HG03354 (cell line): ENCODE data around the gene UBQLN4.

Experiments
- ATAC-seq: cut with Tn5 transposase; IDR thresholded peaks from one replicate; pipeline ENCODE4 v1.9.1; 2021; ENCODE audit warnings: mild to moderate bottlenecking; ENCODE audit not compliant: unreplicated experiment, poor library complexity, severe bottlenecking

UBQLN4 gene

DNA sequence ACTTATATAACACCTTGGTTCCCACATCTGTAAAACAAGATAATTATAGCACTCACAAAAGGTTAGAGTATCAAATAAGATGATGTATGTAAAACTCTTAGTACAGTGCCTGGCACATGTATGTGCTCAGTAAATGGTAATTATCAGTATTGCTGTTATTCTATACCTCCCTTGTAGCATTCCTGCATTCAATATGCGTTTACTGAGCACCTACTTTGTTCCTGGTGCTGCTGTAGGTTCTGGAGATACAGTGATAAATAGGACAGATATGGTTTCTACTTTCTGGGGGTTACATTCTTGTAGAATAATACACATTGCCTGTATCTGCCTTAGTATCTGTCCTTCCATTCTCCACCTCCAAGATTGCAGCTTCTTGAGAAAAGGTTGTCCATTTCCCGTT is 31.6 kb downstream of the UBQLN4 start:
- ATAC-seq: no peak

- no peak for ATAC-seq
These were observed 32.5 kb downstream of the UBQLN4 start for GRCh38 chr1:156021093-156021428.

DNA sequence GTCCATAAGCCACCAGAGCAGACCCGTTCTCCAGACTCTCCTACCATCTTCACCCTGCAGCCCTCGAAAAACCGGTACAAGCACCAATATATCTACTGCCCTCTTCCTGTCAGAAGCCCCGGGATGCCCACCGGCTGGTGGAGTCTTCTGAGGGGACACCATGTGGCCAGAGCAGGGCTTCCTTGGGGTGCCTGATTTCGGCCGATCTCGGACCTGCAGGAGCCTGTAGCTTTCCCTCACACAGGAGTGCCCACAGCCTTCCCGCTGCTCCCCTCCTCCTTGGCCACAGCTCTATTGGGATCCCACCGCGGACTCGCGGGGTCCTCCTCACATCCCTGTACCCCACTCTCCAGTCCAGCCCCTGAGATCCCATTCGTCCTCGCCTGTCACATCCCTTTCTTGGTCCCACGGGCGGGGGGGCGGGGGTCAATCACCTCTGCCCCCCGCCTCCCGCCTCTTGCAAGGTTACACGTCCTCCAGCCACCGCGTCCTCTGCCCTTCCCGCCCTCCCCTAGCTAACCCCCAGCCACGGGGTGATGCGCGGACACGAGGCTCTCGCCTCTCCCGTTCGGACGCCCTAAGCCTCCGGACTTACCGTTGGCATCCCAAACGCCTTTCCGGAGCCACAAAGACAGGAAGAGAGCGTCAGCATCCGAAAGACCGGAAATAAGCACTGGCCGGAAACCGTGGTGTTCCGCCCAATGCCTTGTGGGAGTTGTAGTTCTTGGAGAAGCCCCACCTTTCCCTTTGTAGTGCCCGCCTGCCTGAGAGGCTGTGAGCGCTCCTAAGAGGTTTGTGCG is 33.1 kb downstream of the UBQLN4 start, which contains the start of gene SSR2:
Gene SSR2, minus strand, starts transcription at position 659 of the 800 bp plus-strand sequence. CDS start 784 bp downstream, outside the sequence.
- ATAC-seq: peak; percentile 97

- no peak for ATAC-seq
These were observed 33.7 kb downstream of the UBQLN4 start for GRCh38 chr1:156019946-156020292.

DNA sequence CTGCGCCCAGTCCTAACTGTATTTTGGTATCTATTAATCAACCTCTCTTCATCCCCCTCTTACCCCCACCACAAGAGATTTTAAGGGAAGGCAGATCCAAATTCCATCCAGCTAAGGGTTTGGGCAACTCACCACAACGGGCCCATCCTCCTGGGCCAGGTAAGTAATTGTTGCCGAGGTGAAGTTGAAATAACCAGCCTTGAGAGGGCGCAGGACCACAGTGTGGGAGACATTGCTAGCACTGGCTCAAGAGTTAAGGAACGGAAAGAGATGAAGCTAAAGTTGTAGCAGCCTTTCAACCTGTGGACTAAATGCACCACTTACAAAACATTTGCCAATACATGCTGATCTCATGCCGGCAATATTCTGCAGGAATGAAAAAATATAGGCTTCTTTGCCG is 38.8 kb downstream of the UBQLN4 start:
- no peak for ATAC-seq

DNA sequence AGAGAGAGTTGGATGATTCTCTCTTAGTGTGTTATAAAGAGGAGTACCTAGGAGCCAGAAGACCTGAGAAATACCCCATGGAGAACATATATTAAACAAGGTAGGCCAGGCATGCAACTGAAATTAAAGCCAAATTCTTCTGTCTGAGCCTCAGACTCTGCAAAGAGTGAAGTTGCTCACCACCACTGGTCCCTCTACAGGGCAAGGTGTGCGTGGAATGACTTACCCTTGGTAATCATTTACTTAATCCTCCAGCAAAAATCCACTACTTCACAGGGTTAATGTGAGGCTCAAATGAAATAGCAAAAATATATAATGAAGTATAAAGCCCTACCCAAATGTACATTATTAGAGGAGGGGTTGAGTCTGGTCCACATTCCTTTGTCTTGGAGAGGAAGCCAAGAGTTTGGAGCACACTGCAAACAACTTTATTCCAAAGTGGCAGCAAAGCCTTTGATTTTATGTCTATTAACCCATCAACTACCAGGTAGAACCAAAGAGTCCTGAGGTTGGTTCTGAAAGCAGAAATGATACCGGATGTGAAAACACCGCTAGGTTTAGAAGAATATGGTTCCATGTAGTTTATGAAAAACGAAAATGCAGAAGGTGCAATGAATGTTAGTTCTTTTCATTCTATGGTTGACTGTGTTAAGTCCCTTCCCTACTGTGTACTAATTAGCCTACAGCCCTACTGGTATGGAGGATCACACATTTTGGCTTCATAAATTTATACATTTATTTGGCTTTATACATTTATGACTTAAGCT is 41.4 kb downstream of the UBQLN4 start:
- peak; percentile 81 for ATAC-seq

DNA sequence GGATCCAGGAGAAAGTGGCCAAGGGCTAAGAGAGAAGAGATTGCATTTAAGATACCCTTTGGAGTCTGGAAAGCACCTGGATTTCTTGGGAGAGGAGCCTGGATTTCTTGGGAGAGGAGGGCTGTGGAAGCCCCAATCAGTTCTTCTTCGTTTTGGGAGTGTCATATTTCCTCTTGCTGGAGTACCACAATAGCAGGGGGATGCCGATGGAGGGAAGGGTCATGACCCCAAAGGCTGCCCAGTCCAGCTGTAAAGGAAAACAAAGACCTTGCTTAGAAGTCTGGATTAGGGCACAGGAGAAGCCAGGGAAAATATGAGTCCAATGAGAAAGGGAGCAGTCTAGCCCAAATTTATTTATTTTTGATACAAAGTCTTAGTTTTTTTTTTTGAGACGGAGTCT is 44.2 kb downstream of the UBQLN4 start:
- no peak for ATAC-seq

GRCh38 chr1:156006666-156007376 is 46.8 kb downstream of the UBQLN4 start:
- no peak for ATAC-seq

- ATAC-seq: no peak
These were observed 48.6 kb downstream of the UBQLN4 start for GRCh38 chr1:156004843-156005584.

DNA sequence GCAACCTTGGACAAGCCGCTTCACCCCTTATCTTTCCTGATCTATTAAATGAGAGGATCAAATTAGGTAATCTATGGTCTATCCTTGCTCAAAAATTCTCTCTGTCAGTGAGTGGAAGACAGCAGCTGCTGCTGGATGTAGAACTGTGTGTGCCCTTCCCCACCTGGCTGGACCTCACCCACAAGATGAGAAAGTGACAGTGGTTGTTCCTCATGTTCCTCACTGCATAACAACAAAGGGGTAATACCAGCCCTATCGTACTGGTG is 49.7 kb downstream of the UBQLN4 start:
- ATAC-seq: no peak

DNA sequence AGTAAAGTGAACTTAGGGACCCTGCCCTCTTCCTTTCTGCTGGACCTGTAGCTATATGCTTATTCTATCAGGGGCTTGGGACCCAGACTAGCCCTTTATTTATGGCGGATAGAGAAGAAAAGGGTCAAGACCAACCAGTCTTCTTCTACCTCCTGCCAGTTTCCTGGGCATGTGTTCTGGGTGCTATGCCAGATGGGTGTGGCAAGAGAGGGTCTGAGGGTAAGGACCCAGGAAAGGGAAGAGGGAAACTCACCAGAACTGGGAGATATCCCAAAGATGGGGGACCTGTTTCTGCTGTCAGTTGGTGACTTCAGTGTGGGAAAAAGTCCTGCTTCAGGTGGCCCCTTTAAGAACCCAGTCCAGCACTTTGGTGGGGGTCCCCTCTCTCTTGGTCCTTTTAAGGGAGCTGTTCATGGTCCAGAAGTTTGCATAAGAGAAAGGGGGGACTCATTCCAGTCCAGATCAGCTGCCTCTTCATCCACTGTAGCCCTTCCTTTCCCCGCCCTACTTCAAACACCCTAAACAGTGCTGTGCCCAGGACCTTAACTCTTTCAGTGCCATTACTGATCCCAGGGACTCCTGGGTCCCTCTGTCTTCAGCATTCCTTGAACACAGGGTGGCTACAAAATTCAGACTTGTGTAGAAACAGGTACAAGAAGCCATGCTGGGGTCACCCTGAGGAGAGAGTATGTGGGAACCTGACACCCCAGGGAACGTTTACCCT is 51.2 kb downstream of the UBQLN4 start:
- no peak for ATAC-seq

DNA sequence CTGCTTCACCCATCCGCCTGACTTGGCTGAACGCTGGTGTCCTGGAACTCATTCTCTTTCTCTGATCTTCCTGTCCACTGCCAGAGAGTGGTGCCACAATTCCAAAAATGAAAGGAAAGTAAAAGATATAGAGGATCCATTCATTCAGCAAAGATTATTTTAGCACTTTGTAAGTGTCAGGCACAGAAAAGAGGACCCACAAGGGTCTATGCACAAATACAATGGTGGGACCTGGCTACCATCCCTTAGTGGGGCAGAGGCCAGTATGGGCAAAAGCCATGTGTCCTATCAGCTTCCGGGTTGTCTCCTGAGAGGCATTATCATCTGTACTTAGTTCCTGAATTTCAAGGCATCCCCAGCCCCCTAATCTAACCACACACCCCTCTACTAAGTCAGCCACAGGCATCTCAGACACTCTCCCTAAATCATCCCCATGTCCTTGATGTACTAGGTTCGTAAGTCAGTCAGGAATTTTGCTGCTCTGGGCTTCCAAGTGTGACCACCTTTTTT is 51.9 kb downstream of the UBQLN4 start:
- no peak for ATAC-seq

- no peak for ATAC-seq
These were observed 52.5 kb downstream of the UBQLN4 start for GRCh38 chr1:156001021-156001661.

DNA sequence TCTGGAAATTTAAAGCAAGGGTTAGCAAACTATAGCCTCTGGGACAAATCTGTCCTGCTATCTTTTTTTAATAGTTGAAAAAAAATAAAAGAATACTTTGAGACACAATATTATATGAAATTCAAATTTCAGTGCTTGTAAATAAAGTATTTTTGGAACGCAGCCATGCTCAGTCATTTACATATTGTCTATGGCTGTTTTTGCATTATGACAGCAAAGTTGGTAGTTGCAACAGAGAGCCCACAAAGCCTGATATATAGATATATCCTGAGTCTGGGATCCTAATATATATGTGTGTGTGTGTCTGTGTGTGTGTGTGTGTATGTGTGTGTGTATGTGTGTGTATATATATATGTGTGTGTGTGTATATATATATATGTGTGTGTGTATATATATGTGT is 53.6 kb downstream of the UBQLN4 start:
- no peak for ATAC-seq

GRCh38 chr1:155996166-155996565 is 57.4 kb downstream of the UBQLN4 start:
- ATAC-seq: no peak

DNA sequence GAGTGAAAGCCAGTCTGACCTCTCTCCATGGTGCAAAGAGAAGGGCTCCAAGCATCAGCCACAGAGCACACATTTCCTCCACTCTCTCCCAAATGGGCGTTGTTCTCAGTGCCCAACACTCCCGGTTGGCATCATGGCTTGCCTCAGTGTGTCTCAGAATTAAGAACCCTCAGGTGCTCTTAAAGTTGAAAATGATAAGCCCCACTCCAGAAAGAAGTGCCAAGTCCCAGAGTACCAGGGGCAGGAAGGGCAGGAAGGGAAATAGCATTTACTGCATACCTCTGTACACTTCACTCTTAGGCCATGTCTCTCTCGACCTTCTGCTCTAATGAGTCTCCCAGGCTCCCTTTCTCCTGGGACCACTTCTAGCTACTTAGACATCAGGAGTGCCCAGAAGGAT is 60.0 kb downstream of the UBQLN4 start:
- no peak for ATAC-seq

DNA sequence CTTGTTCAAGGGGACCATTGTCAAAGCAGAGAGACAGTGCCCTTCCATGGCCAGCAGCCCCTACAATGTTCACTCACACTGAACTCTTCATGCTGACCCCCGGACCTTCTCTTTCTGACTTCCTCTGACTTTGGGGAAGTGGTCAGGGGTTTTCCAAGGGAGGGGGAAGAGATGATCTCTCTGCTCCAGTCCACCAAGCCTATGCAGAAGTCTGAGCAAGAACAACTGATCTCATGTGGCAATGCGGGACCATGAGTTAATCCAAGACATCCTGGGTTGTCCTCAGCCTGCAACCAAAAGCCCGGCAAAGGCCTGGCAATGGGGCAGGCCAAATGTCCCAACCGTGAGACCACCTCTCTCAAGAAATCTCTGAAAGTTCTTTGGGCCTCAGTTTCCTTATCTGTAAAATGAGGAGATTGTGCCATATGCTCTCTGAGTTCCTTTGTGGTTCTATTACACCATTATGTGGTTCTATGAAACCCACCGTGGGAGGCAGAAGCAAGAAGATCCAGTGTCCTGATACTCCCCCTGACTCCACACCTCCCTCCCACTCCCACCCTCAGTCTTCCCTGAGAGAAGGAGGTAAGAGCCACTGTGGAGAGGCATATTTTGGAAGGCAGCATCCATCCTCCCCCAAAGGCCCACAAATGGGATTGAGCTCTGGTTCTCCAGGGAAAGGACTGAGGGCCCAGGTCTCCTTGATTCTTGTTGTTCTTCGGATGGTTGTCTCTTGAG is 63.4 kb downstream of the UBQLN4 start:
- ATAC-seq: peak; percentile 31

DNA sequence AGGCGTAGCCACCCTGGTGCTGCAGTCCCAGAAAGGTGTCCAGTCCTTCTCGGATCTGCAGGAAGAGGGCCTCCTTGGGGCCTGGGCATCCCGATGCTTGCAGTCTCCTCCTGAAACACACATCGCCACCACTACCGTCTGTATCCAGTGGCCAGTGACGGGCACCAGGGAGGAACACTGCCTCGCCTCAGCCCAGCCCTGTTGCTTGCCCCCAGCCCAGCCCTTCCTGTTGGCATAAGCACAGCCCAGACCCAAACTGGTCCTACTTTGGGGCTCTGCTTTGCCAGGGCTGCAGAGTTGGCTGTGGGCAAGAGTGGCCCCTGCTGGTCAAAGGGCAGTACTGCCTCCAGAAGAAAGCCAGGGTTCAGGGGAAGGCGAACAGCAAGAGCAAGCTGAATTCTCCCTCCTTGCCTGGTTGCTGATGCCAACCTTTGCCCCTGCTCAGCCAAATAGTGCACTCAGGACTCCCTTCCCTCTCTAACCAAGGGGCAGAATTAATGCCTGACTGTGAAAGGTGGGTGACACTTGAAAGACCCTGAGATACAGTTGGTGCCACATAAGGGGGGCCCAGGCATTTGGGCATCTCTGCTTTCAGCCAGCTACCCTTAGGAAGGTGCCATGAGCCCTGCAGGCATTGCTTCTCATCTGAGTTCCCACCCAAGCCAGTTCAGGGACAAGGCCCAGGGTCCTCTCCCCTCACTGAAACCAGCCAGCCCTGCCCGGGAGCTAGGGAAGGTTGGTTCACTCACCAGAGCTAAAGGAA is 64.2 kb downstream of the UBQLN4 start:
- ATAC-seq: peak; percentile 72
